OCI-M1 (cell line): ENCODE data around the gene C22orf39.
A peak's percentile ranks its signal among the peaks of the same experiment; 100 is the strongest.

Experiments used
- DNase-seq: peaks from one replicate; lab custom pipeline; 2025; lab: John Stamatoyannopoulos, UW

Gene C22orf39

GRCh38 chr22:19477321-19478044 is 30.0 kb upstream of the C22orf39 start:
- DNase-seq: peak; percentile 57

- DNase-seq: no peak
Observed at GRCh38 chr22:19476023-19476422, 28.5 kb upstream of the C22orf39 start.

DNA sequence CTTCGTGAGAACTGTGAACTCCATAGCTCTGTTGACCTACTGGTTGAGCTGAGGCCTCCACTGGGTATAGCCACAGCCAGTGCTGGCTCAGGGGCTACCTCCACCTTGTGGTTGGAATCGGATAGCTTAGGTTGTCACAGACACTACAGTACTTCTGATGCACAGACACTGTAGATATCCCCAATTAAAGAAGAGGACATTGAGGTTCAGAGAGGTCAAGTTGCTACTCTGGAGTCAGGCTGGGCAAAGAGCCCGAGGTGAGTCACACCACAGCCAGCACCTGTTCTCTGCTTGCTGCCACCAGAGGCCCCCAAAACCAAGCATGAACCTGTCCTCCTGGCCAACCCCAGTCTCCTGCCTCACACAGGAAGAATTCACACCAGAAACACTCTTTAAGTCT is 26.1 kb upstream of the C22orf39 start:
- DNase-seq: no peak

DNA sequence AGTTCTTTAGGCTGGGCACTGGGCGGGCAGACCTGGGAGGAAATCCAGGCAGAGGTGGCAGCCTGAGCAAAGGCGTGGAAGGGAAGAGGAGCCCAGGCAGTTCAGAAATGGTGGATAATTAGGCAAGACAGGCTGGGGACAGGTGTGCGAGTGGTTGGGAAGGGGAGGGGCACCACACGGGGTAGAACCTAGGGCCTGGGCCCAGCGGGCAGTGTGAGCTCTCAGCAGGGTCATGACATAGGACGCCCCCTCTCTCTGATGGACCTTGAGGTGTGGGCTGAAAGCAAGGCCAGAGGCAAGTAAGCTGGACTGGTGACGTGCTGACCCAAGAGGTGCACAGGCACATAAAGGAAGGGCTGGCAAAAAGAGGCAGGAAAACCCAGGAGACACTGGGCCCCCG is 24.7 kb upstream of the C22orf39 start:
- no peak for DNase-seq

GRCh38 chr22:19471572-19471971 is 24.1 kb upstream of the C22orf39 start:
- DNase-seq: no peak

GRCh38 chr22:19470010-19470409 is 22.5 kb upstream of the C22orf39 start:
- no peak for DNase-seq

DNA sequence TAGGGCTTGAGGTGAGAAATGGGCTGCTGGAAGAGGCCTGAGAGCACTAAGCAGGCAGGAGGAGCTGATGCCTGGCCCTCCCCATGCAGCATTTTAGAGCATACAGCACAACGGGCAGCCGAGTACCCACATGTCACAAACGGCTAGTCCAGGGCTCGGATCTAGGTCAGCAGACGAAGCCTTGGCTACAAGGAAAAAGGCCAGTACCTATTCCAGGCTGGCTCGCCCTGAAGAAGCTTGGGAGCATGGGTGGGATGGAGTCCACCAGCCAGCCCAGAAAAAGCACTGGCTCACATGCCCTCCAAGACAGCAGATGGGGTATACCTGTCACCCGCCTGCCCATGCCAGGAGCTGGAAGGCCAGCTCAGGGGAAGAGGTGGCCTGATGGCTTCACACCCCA is 21.9 kb upstream of the C22orf39 start:
- no peak for DNase-seq

DNA sequence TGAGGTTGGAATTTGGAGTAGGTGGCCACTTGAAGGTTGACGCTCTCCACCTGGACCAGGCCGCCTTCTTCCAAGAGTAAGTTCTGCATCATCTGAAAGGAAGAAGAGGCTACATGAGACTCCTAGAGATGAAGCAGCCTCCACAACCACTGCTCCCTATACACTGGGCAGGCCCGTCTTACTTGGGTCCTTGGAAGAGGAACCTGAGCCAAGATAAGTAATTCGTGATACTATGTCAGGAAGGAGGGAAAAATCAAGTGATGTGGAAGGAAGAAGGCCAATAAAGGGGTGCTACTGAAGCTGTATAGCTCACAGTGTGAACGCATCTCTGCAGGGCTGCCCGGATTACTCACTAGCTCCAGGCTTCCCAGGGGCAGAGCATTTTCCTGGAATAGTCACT is 20.4 kb upstream of the C22orf39 start:
- no peak for DNase-seq

DNA sequence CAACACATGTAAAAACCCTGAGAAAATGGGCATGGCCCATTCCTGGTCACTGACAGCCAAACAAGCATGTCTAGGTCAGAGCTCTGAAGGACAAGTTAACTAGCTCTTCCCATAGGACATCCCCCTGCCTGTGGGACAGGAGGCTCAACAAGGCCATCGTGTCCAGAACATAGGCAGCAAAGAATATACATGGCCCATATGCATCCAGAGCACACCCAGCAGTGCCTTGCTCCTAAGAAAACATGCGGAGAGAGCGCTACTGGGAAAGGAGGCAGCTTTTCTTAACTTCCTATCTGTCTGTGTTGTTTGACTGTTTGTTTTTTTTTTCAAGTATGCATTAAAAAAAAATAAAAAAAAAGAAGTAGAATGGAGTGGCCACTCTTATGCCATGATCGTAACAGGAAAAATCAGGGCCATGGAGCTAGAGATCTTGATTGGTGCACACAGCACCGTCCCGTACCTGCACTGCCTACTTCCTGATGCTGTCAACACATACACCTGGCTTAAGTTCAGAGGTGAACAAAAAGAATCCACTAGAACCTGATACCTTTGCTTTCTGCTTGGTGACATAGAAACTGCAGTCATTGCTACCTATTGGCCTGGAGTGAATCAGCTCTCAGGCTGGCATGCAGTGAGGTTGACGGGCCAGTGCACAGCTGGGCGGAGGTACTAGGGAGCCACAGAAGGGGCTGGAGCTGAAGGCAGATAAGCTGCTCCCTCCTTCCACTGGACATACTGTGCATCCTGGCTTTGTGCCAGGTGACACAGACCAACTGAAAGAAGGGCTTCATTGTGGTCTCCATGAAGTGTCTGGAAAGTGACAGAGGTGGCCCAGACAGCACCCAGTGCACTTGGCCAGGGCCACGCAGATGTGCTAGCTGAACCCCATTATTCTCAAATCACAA is 19.6 kb upstream of the C22orf39 start:
- DNase-seq: no peak

GRCh38 chr22:19466126-19466716 is 18.7 kb upstream of the C22orf39 start:
- no peak for DNase-seq

DNA sequence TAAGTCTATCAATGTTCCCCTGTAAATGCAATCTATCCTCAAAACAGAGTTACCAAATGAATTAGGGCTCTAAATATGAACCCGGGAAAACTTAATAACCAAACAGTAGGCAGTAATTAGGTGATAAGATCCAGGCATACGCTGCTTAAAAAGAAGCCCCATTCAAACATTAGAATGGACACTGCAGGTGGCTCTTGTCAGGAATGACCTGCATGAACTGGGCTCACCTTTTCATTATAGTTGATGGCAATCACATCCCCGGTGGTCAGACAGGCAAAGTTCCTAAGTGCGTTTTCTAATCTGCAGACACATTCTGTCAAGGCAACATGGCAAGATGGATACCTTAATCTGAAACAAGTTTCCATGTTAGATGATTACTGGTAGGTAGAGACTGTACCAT is 17.5 kb upstream of the C22orf39 start:
- no peak for DNase-seq

- DNase-seq: no peak
Observed at GRCh38 chr22:19464546-19464945, 17.0 kb upstream of the C22orf39 start.

GRCh38 chr22:19463491-19464469 is 16.3 kb upstream of the C22orf39 start:
- peak; percentile 7 for DNase-seq

DNA sequence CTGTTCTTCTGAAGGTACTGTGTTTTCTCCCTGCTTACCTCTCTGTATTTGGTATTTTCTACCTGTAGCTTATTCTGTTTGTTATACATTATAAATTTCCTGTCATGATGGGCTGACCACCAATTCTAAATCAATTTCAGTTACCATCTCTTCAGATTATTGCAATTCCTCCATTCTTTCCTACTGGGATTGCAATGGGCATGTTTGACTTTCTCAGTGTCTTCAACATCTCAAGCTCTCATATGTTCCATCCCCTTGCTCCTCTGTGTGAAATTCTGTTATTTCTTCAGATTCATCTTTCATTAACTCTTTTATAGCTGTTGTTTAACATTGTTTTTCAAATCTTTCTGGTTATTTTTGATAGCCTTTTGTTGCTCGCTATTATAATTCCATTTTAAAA is 15.5 kb upstream of the C22orf39 start:
- no peak for DNase-seq

DNA sequence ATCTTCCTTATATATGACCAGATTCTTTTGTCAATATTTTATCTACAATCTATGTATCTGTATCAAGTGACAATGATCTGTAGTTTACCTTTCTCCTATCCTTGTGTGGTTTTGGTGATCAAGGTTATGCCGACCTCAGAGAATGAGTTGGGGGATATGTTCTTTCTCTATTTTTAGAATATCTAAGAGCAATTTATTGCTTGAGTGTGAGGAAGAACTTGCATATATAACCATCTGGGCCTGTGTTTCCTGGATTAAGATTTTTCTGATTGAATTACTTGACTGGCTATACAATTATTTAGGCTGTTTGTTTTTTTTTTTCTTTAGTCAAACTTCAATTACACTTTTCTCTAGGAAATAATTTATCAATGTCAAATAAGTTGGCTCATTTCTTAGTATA is 14.0 kb upstream of the C22orf39 start:
- no peak for DNase-seq

DNA sequence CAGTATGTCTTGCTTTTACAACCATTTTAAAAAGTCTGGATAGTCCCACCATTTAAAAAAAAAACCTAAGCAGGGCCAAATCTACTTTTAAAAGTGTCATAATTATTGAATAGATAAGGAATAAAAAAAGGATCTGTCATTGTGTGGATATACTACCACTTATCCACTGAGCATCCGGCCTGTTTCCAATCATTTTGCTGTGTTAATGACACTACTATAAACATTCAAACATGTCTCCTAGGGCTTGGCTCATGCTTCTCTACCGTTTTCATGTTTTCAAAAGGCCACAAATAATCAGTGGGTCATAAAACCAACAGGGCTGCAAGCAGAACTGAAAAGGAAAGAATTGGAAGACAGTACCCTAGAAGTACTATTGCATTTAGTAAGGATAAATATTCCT is 12.5 kb upstream of the C22orf39 start:
- DNase-seq: no peak

DNA sequence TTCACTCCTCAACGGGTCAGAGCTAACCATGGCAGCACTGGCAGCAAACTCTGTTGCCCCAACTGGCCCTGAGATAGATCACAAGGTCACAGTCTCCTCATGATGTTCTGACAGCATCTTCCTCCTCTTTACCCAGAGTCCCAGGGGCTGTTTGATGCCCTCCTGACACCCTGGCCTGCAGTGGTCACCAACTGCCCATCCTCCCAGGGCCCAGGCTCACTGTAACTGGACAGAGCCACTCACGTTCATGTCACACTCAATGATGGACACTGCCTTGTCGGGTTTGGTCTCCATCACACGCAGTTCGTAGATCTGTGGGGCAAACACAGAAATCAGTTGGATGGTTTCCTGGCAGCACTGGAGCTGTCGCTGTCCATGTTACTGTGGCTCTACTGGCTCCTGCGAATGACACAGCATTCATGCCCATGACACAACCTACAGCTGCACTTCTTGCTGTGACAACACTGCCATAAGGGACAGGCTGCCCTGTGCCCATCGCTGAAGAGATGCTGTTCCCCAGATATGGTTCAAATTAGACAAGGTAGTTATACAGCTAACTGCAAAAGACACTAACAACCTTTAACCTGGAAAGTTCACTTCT is 10.4 kb upstream of the C22orf39 start:
- no peak for DNase-seq

DNA sequence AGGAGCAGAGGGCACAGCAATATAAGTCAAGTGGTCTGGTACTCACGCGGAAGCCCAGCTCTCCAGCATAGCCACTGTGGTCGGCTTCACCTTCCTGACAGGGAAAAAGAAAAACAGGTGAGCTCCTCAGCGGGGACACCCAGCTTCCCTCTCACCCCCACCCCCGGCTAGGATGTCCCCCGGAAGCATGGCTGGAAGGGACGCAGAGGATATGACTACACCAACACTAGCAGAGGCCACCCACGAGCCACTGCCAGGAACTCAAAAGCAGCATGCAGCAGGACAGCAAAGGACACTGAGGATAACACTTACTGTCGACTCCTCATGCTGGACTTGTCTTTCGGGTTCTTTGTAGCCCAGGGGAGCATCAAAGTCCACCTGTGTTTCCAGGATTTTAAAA is 9.0 kb upstream of the C22orf39 start:
- DNase-seq: no peak

DNA sequence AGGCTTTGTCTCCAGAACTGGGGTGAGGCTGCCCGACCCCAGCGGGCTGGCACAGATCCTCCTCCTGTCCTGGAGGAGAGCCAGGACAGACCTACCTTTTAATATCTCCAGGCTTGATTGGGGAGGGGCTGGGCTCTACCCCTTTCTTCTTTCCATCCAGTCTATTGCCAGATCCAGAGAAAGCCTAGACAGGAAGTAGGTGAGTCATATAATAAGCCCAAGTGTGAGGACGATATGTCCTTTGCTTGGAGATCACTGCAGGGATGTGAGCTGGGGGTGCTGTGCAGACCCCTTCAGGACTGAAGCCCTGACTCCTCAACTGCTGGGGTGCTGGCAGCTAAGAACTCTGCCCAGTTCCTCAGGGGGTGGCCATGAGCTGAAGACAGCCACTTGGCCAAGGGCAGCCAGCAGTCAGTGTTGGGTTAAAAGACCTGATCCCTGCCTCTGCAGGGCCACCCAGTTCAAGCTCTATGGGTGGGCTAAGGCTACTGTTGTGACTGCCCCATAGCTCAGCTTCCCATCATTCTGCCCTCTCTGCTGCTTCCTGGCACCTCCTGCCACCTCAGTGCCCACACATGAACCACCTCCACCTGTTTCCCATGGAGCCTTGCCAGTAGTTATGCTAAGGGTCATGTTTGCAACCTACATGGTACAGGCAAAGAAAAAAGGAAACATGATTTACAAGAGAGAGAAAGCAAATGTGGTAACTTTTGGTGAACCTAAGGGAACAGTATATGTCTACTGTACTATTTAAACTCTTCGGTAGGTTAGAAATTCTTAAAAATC is 8.3 kb upstream of the C22orf39 start:
- no peak for DNase-seq

DNA sequence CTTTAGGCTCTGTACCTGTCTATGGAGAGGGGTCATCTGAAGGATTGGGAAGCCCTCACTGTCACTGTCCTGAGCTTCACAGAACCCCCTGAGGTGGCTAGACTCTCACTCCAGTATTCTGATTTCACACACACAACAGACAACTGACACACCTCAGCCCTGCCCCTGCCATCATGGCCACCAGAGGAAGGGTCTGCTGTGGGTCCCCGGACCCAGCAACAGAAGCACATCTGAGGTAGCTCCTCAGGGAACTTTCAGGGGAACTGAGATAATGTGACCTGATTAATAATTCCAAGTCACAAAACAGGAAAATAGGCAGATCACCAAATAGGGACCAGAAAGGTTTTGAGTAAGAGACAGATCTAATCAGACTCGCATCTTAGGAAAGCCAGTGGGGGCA is 7.5 kb upstream of the C22orf39 start:
- DNase-seq: no peak

DNA sequence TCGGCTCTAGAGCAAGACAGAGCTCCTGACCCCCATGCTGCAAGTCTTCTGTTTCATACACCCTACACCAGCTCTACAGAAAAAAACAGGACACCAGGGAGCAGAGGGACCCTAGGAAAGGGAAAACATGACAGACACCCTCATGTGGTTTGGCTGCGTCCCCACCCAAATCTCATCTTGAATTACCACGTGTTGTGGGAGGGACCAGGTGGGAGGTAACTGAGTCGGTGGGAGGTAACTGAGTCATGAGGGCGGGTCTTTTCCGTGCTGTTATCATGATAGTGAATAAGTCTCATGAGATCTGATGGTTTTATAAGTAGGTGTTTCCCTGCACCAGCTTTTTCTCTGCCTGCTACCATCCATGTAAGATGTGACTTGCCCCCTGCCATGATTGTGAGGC is 6.6 kb upstream of the C22orf39 start:
- DNase-seq: no peak
